ENCODE data around the gene PAPOLB. TPM values are rescaled to one million over a fixed set of nuclear protein-coding genes. Genes with fewer than 3 reads are reported as not detected.

Gene PAPOLB
- total and polyA plus RNA-seq, 7 donors = 0.03 to 1.1 (median 0.38) TPM; not detected in 3

GRCh38 chr7:4862156-4862555 lies 326 bp upstream of the PAPOLB start:
- H3K9me3 ChIP-seq = peaks cover 0 to 7% (median 0%) of the 10 kb centered on the region in 4 donors
- H3K27ac ChIP-seq = no peak overlapping the region
- H3K27me3 ChIP-seq = peaks cover 0 to 5% (median 0%) of the 10 kb centered on the region in 3 donors
- peak overlapping the region; percentile 12 to 52 (median 42) for H3K4me3 ChIP-seq
- 85 to 87% methylated on average over 14 of the region's 14 CpGs for WGBS, 2 donors
- peaks cover 0 to 9% (median 0%) of the 10 kb centered on the region in 4 donors for H3K4me1 ChIP-seq
- TF ChIP-seq CTCF (IDR thresholded peaks at IDR 0.05) (no peak), POLR2AphosphoS5 (IDR thresholded peaks at IDR 0.05) (no peak), EP300 (IDR thresholded peaks at IDR 0.05) (no peak), POLR2A (IDR thresholded peaks at IDR 0.05) (no peak)
- no peak for DNase-seq
- intact Hi-C loops (cut with DNase I) = no loop called here
- no peaks in the 10 kb centered on the region for H3K36me3 ChIP-seq

GRCh38 chr7:4861227-4861626 lies 603 bp downstream of the PAPOLB start:
- peaks cover 0 to 5% (median 0%) of the 10 kb centered on the region in 3 donors for H3K27me3 ChIP-seq
- 84 to 90% methylated on average over 11 of the region's 11 CpGs for WGBS, 2 donors
- H3K4me3 ChIP-seq = peak overlapping the region in 3 of 4 donors; percentile 38 to 52 (median 47)
- TF ChIP-seq CTCF (IDR thresholded peaks at IDR 0.05) = no peak
- no peak for TF ChIP-seq EP300 (IDR thresholded peaks at IDR 0.05)
- no peak for TF ChIP-seq POLR2A (IDR thresholded peaks at IDR 0.05)
- TF ChIP-seq POLR2AphosphoS5 (IDR thresholded peaks at IDR 0.05) = no peak
- peaks cover 0 to 7% (median 0%) of the 10 kb centered on the region in 4 donors for H3K9me3 ChIP-seq
- H3K4me1 ChIP-seq = peaks cover 0 to 9% (median 0%) of the 10 kb centered on the region in 4 donors
- intact Hi-C loops (cut with DNase I) = loop anchor here (2.0 kb wide), 1 partner anchor 58 kb away; no protein-coding TSS in a partner anchor
- H3K27ac ChIP-seq = no peak overlapping the region
- DNase-seq = no peak
- H3K36me3 ChIP-seq = no peaks in the 10 kb centered on the region

- peaks cover 0 to 3% (median 0%) of the 10 kb centered on the region in 3 donors for H3K27me3 ChIP-seq
- no peak for DNase-seq
- H3K4me3 ChIP-seq = no peak overlapping the region
- WGBS, 2 donors = 66 to 69% methylated on average over 3 of the region's 3 CpGs
- peaks cover 0 to 8% (median 0%) of the 10 kb centered on the region in 4 donors for H3K4me1 ChIP-seq
- peaks cover 0 to 4% (median 0%) of the 10 kb centered on the region in 4 donors for H3K9me3 ChIP-seq
- TF ChIP-seq CTCF (IDR thresholded peaks at IDR 0.05) (no peak), POLR2AphosphoS5 (IDR thresholded peaks at IDR 0.05) (no peak), EP300 (IDR thresholded peaks at IDR 0.05) (no peak), POLR2A (IDR thresholded peaks at IDR 0.05) (no peak)
- H3K27ac ChIP-seq = no peak overlapping the region
- H3K36me3 ChIP-seq = no peaks in the 10 kb centered on the region
- intact Hi-C loops (cut with DNase I) = no loop called here
Observed at GRCh38 chr7:4857189-4857588, 4.6 kb downstream of the PAPOLB start.

GRCh38 chr7:4856336-4857057 lies 5.3 kb downstream of the PAPOLB start:
- intact Hi-C loops (cut with DNase I) = no loop called here
- no peak overlapping the region for H3K4me3 ChIP-seq
- 79 to 80% methylated on average over 10 of the region's 10 CpGs for WGBS, 2 donors

More at GRCh38 chr7:4856336-4857057, 5.3 kb downstream of the PAPOLB start:
- Histone ChIP-seq H3K27me3 (no peaks in the 10 kb centered on the region), H3K36me3 (no peaks in the 10 kb centered on the region), H3K9me3 (peaks cover 0 to 3% (median 0%) of the 10 kb centered on the region in 4 donors), H3K4me1 (peaks cover 0 to 2% (median 0%) of the 10 kb centered on the region in 4 donors), H3K27ac (no peak overlapping the region)
- DNase-seq = no peak
- TF ChIP-seq POLR2A (IDR thresholded peaks at IDR 0.05) (no peak), EP300 (IDR thresholded peaks at IDR 0.05) (no peak), POLR2AphosphoS5 (IDR thresholded peaks at IDR 0.05) (no peak), CTCF (IDR thresholded peaks at IDR 0.05) (no peak)
